Naive thymus-derived CD4-positive, alpha-beta T cell (primary cell): Measurements from ENCODE around the gene RNF6. TPM values are rescaled to one million over a fixed set of nuclear protein-coding genes. Genes with fewer than 3 reads are reported as not detected.

ENCODE experiments used
- ATAC-seq: fragments of 150-1000 bp; cut with Tn5 transposase; 2 replicates; pipeline ENCODE4 v1.10.0; 2021; ENCODE audit warnings: mild to moderate bottlenecking, moderate library complexity
- CTCF ChIA-PET: fragments of 350-600 bp; sonication (Branson Sonifier 250); formaldehyde crosslinking; loops from one replicate; lab custom pipeline; 2021; ENCODE audit warnings: antibody characterized with exemption; lab: Charles Lee
- POLR2A ChIA-PET: fragments of 350-600 bp; sonication (Branson Sonifier 250); formaldehyde crosslinking; loops from one replicate; lab custom pipeline; 2021; ENCODE audit warnings: antibody characterized with exemption, inconsistent platforms; lab: Charles Lee
- DNase-seq, 9 donors: peaks; one replicate each; pipeline versions ENCODE4 v3.0.0 to v3.0.0-alpha.2; 2020 to 2022; ENCODE audit warnings: mixed read lengths in 1 of 9
- H3K27ac ChIP-seq: one replicate; pipeline ENCODE4 v1.7.0; 2013; ENCODE audit warnings: mild to moderate bottlenecking, low read depth, low read length, moderate library complexity
- H3K27me3 ChIP-seq, 2 donors: one replicate each; pipeline ENCODE4 v1.7.0; 2013; ENCODE audit warnings: low read length in 2 of 2, mild to moderate bottlenecking in 2 of 2, moderate library complexity in 2 of 2; ENCODE audit not compliant: control insufficient read depth in 2 of 2, insufficient read depth in 2 of 2
- H3K36me3 ChIP-seq, 3 experiments: 1 replicate in 2 of 3; 2 replicates in 1 of 3; pipeline ENCODE4 v1.7.0; 2013; ENCODE audit warnings: low read length in 3 of 3, mild to moderate bottlenecking in 3 of 3, moderate library complexity in 1 of 3; ENCODE audit not compliant: insufficient read depth in 3 of 3, control insufficient read depth in 2 of 3
- H3K4me1 ChIP-seq, 2 donors: one replicate each; pipeline ENCODE4 v1.7.0; 2013; ENCODE audit warnings: low read length in 2 of 2, mild to moderate bottlenecking in 2 of 2, moderate library complexity in 1 of 2; ENCODE audit not compliant: control insufficient read depth in 2 of 2, insufficient read depth in 2 of 2
- H3K4me3 ChIP-seq: 2 replicates; pipeline ENCODE4 v1.7.0; 2013; ENCODE audit warnings: mild to moderate bottlenecking, low read length
- H3K9me3 ChIP-seq, 3 experiments: 1 replicate in 2 of 3; 2 replicates in 1 of 3; pipeline ENCODE4 v1.7.0; 2013; ENCODE audit warnings: low read length in 3 of 3; ENCODE audit not compliant: control insufficient read depth in 2 of 3
- H3K27ac Mint-ChIP-seq, 9 donors: one replicate each; pipeline ENCODE4 v1.8.0; 2020 to 2022; ENCODE audit warnings: mixed read lengths in 9 of 9, mild to moderate bottlenecking in 8 of 9, moderate library complexity in 5 of 9, inconsistent platforms in 2 of 9
- H3K27me3 Mint-ChIP-seq, 5 donors: one replicate each; pipeline ENCODE4 v1.8.0; 2021 to 2022; ENCODE audit warnings: mixed read lengths in 5 of 5, mild to moderate bottlenecking in 1 of 5
- H3K36me3 Mint-ChIP-seq, 5 donors: one replicate each; pipeline ENCODE4 v1.8.0; 2020 to 2022; ENCODE audit warnings: mixed read lengths in 5 of 5, mild to moderate bottlenecking in 3 of 5, inconsistent platforms in 1 of 5
- H3K4me1 Mint-ChIP-seq, 7 donors: one replicate each; pipeline ENCODE4 v1.8.0; 2020 to 2022; ENCODE audit warnings: mixed read lengths in 7 of 7, mild to moderate bottlenecking in 3 of 7, inconsistent platforms in 1 of 7
- H3K4me3 Mint-ChIP-seq, 10 donors: one replicate each; pipeline ENCODE4 v1.8.0; 2020 to 2022; ENCODE audit warnings: mild to moderate bottlenecking in 10 of 10, mixed read lengths in 10 of 10, moderate library complexity in 6 of 10, inconsistent platforms in 2 of 10
- H3K9me3 Mint-ChIP-seq, 11 donors: one replicate each; pipeline ENCODE4 v1.8.0; 2020 to 2022; ENCODE audit warnings: mixed read lengths in 11 of 11, mild to moderate bottlenecking in 4 of 11, inconsistent platforms in 1 of 11, moderate library complexity in 1 of 11
- intact Hi-C, 2 donors: fragments of 100-400 bp; cut with micrococcal nuclease; formaldehyde crosslinking; loops; one replicate each; pipeline ENCODE4 v1.15.1; 2023
- polyA plus RNA-seq, 2 donors: library from polyadenylated mRNA; unstranded; fragments of 300-500 nt; fragmentation: Illumina TruSeq; gene quantifications; one replicate each; pipeline ENCODE4 v1.2.3, GENCODE V29; 2021
- total RNA-seq, 6 experiments: library from RNA in 5 of 6; stranded (reverse) in 5 of 6; gene quantifications; 1 replicate in 5 of 6; 2 replicates in 1 of 6; pipeline ENCODE4 v1.2.3 and lab custom pipeline; 2021 to 2026

The RNF6 gene
- total RNA-seq (10 to 100 TPM; 31.0 to 45.6 (median 44.6) TPM), polyA plus RNA-seq (10 to 100 TPM; 29.1 to 57.4 TPM), total RNA-seq (lab: John Stamatoyannopoulos, UW) (67.4 reads per million, percentile 77 among the genes with 10 or more reads in this experiment)

- Histone ChIP-seq H3K36me3 (peaks cover 14 to 25% (median 21%) of the 10 kb centered on the region in 3 experiments), H3K4me1 (peaks cover 16 to 17% of the 10 kb centered on the region in 2 donors), H3K27ac (peak within 1 kb of the TSS; percentile 97), H3K9me3 (no peaks in the 10 kb centered on the region), H3K4me3 (peak within 1 kb of the TSS; percentile 96), H3K27me3 (no peaks in the 10 kb centered on the region)
- peaks cover 10 to 26% (median 22%) of the 10 kb centered on the region in 5 donors for H3K36me3 Mint-ChIP-seq
- ATAC-seq = peak; percentile 95
- H3K27me3 Mint-ChIP-seq = peaks cover 0 to 3% (median 0%) of the 10 kb centered on the region in 5 donors
- H3K4me1 Mint-ChIP-seq = peaks cover 25 to 54% (median 49%) of the 10 kb centered on the region in 7 donors
- peak; percentile 83 to 92 (median 89) for DNase-seq
- ChIA-PET POLR2A (interaction anchor here (0.6 to 4.1 kb wide), 8 partner anchors 8 to 1957 kb away, joined by 3 to 41 read pairs (median 3); partner anchors contain the start of gene CDK8), CTCF (interaction anchor here (0.8 to 1.6 kb wide), 3 partner anchors 28 to 50 kb away, joined by 3 to 15 read pairs (median 3); no protein-coding TSS in a partner anchor)
- intact Hi-C loops = loop anchor here (1.0 to 10.0 kb wide), 14 partner anchors 10 to 1917 kb away; partner anchors contain the start of genes CDK8 (in 2 of the 2), MTIF3 (in 2 of the 2), GTF3A (in 1 of the 2) and LNX2 (in 1 of the 2)
- H3K4me3 Mint-ChIP-seq = peak within 1 kb of the TSS; percentile 95 to 100 (median 100)
- H3K27ac Mint-ChIP-seq = peak within 1 kb of the TSS; percentile 93 to 100 (median 100)
- peaks cover 0 to 8% (median 0%) of the 10 kb centered on the region in 11 donors for H3K9me3 Mint-ChIP-seq
Measured at GRCh38 chr13:26221721-26222519, at the start of gene RNF6. RNF6 (minus strand) TSS chr13:26222314; CDS start chr13:26219649, 2,665 bp downstream.

GRCh38 chr13:26270707-26271106 is 48.6 kb upstream of the RNF6 start:
- ATAC-seq (no peak), DNase-seq (no peak)
- H3K9me3 Mint-ChIP-seq = no peaks in the 10 kb centered on the region
- no peaks in the 10 kb centered on the region for H3K27me3 ChIP-seq
- no peaks in the 10 kb centered on the region for H3K36me3 ChIP-seq
- intact Hi-C loops = no loop called here
- peak overlapping the region in 1 of 10 donors; percentile 10 for H3K4me3 Mint-ChIP-seq
- no peaks in the 10 kb centered on the region for H3K4me1 ChIP-seq
- no peaks in the 10 kb centered on the region for H3K27me3 Mint-ChIP-seq
- H3K27ac ChIP-seq = no peak overlapping the region
- H3K9me3 ChIP-seq = no peaks in the 10 kb centered on the region
- CTCF ChIA-PET = no interaction called here
- H3K4me1 Mint-ChIP-seq = peaks cover 0 to 64% (median 47%) of the 10 kb centered on the region in 7 donors
- POLR2A ChIA-PET = no interaction called here
- peak overlapping the region in 1 of 9 donors; percentile 11 for H3K27ac Mint-ChIP-seq
- no peak overlapping the region for H3K4me3 ChIP-seq
- peaks cover 0 to 13% (median 0%) of the 10 kb centered on the region in 5 donors for H3K36me3 Mint-ChIP-seq

- Mint-ChIP-seq H3K27ac (no peak overlapping the region), H3K4me1 (peaks cover 0 to 75% (median 57%) of the 10 kb centered on the region in 7 donors), H3K9me3 (peaks cover 0 to 1% (median 0%) of the 10 kb centered on the region in 11 donors), H3K4me3 (peak overlapping the region in 2 of 10 donors; percentile 13 to 14), H3K36me3 (peaks cover 0 to 20% (median 5%) of the 10 kb centered on the region in 5 donors), H3K27me3 (no peaks in the 10 kb centered on the region)
- ChIA-PET POLR2A (no interaction called here), CTCF (interaction anchor here (0.8 kb wide), 1 partner anchor 13 kb away, joined by 3 read pairs; no protein-coding TSS in a partner anchor)
- no peaks in the 10 kb centered on the region for H3K36me3 ChIP-seq
- no peaks in the 10 kb centered on the region for H3K27me3 ChIP-seq
- DNase-seq (no peak), ATAC-seq (no peak)
- H3K9me3 ChIP-seq = no peaks in the 10 kb centered on the region
- no peak overlapping the region for H3K27ac ChIP-seq
- H3K4me1 ChIP-seq = no peaks in the 10 kb centered on the region
- intact Hi-C loops = no loop called here
- no peak overlapping the region for H3K4me3 ChIP-seq
Measured at GRCh38 chr13:26266311-26266710, 44.2 kb upstream of the RNF6 start.

GRCh38 chr13:26262156-26262555 is 40.0 kb upstream of the RNF6 start:
- peaks cover 0 to 7% (median 5%) of the 10 kb centered on the region in 5 donors for H3K36me3 Mint-ChIP-seq
- Histone ChIP-seq H3K4me1 (no peaks in the 10 kb centered on the region), H3K36me3 (no peaks in the 10 kb centered on the region), H3K27ac (no peak overlapping the region), H3K4me3 (no peak overlapping the region), H3K9me3 (no peaks in the 10 kb centered on the region), H3K27me3 (no peaks in the 10 kb centered on the region)
- intact Hi-C loops = no loop called here
- H3K27me3 Mint-ChIP-seq = no peaks in the 10 kb centered on the region
- no peak for ATAC-seq
- no peak for DNase-seq
- H3K27ac Mint-ChIP-seq = no peak overlapping the region
- CTCF ChIA-PET = interaction anchor here (1.0 kb wide), 1 partner anchor 77 kb away, joined by 3 read pairs; no protein-coding TSS in a partner anchor
- H3K9me3 Mint-ChIP-seq = peaks cover 0 to 1% (median 0%) of the 10 kb centered on the region in 11 donors
- H3K4me3 Mint-ChIP-seq = no peak overlapping the region
- POLR2A ChIA-PET = no interaction called here
- H3K4me1 Mint-ChIP-seq = peaks cover 7 to 77% (median 59%) of the 10 kb centered on the region in 7 donors

- POLR2A ChIA-PET = no interaction called here
- no peaks in the 10 kb centered on the region for H3K27me3 ChIP-seq
- peaks cover 0 to 1% (median 0%) of the 10 kb centered on the region in 11 donors for H3K9me3 Mint-ChIP-seq
Measured at GRCh38 chr13:26259634-26260033, 37.5 kb upstream of the RNF6 start.

GRCh38 chr13:26257049-26257448 is 34.9 kb upstream of the RNF6 start:
- CTCF ChIA-PET = no interaction called here
- H3K27ac Mint-ChIP-seq = no peak overlapping the region
- Histone ChIP-seq H3K4me3 (no peak overlapping the region), H3K9me3 (no peaks in the 10 kb centered on the region), H3K4me1 (peaks cover 17% of the 10 kb centered on the region in 2 donors), H3K27me3 (no peaks in the 10 kb centered on the region), H3K27ac (no peak overlapping the region), H3K36me3 (peaks cover 0 to 7% (median 0%) of the 10 kb centered on the region in 3 experiments)
- H3K4me1 Mint-ChIP-seq = peaks cover 26 to 79% (median 62%) of the 10 kb centered on the region in 7 donors
- intact Hi-C loops = loop anchor here (10.0 kb wide), 3 partner anchors 952 to 2002 kb away; partner anchors contain the start of genes NUP58 (in 1 of the 2) and PARP4 (in 1 of the 2)
- H3K9me3 Mint-ChIP-seq = peaks cover 0 to 2% (median 0%) of the 10 kb centered on the region in 11 donors
- H3K36me3 Mint-ChIP-seq = peaks cover 0 to under 1% (median under 1%) of the 10 kb centered on the region in 5 donors
- H3K27me3 Mint-ChIP-seq = peaks cover 0 to 2% (median 0%) of the 10 kb centered on the region in 5 donors
- ATAC-seq (no peak), DNase-seq (no peak)
- POLR2A ChIA-PET = interaction anchor here (0.5 to 1.9 kb wide), 2 partner anchors 11 to 54 kb away, joined by 3 to 4 read pairs; no protein-coding TSS in a partner anchor
- H3K4me3 Mint-ChIP-seq = peak overlapping the region in 1 of 10 donors; percentile 83

More at GRCh38 chr13:26259634-26260033, 37.5 kb upstream of the RNF6 start:
- ATAC-seq (no peak), DNase-seq (no peak)
- Mint-ChIP-seq H3K27ac (no peak overlapping the region), H3K4me3 (no peak overlapping the region), H3K4me1 (peaks cover 22 to 79% (median 60%) of the 10 kb centered on the region in 7 donors), H3K36me3 (peaks cover 0 to 5% (median 5%) of the 10 kb centered on the region in 5 donors), H3K27me3 (peaks cover 0 to 2% (median 0%) of the 10 kb centered on the region in 5 donors)
- Histone ChIP-seq H3K27ac (no peak overlapping the region), H3K4me3 (no peak overlapping the region), H3K9me3 (no peaks in the 10 kb centered on the region), H3K4me1 (peaks cover 13 to 17% of the 10 kb centered on the region in 2 donors), H3K36me3 (no peaks in the 10 kb centered on the region)
- intact Hi-C loops = loop anchor here (10.0 kb wide), 3 partner anchors 955 to 2005 kb away; partner anchors contain the start of genes NUP58 (in 1 of the 2) and PARP4 (in 1 of the 2)
- CTCF ChIA-PET = no interaction called here
